Measurements from ENCODE around the gene ALPP. TPM values are rescaled to one million over a fixed set of nuclear protein-coding genes. Genes with fewer than 3 reads are reported as not detected.
A peak's percentile ranks its signal among the peaks of the same experiment; 100 is the strongest.

Gene ALPP
- total and polyA plus RNA-seq, 3 donors from 2014 or later: 0.25 to 0.87 TPM; not detected in 1

GRCh38 chr2:232419245-232420072 lies 40.9 kb downstream of the ALPP start:
- H3K4me3 ChIP-seq: peak overlapping the region; percentile 29 to 45
- intact Hi-C loops (cut with DNase I; ENCODE audit: low total_unique reads): no loop called here
- no peaks in the 10 kb centered on the region for H3K27me3 ChIP-seq
- H3K4me1 ChIP-seq: peaks cover 8% of the 10 kb centered on the region
- H3K36me3 ChIP-seq (ENCODE audit: low read depth, missing control alignments): no peaks in the 10 kb centered on the region
- WGBS, 2 donors: 0 to 3% methylated on average over 7 to 63 of the region's 79 CpGs
- H3K9me3 ChIP-seq: no peaks in the 10 kb centered on the region
- no peak for DNase-seq
- TF ChIP-seq POLR2A (IDR thresholded peaks at IDR 0.05): no peak
- no peak for TF ChIP-seq CTCF (IDR thresholded peaks at IDR 0.05)
- no peak overlapping the region for H3K27ac ChIP-seq

DNA sequence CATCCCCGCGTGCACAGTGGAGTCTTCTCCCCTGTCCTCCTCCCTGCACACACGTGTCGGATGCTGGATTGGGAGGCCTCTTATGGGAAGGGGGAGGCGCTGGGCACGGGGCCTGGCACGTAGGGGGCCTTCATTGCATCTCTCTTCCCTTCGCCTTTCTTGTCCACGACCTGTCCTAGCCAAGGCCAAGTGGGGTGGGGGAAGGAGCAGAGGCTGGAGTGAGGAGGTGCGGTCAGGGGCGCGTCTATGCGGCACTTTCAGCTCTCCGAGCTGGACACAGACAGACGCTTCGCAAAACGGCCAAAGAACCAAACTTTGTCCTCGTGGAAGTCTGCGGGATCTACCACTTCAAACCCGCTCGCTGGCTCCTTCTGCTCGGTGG lies 41.5 kb downstream of the ALPP start:
- Histone ChIP-seq H3K4me3 (peak overlapping the region in 1 of 2 donors; percentile 45), H3K27ac (no peak overlapping the region), H3K4me1 (peaks cover 8% of the 10 kb centered on the region), H3K36me3 (ENCODE audit: low read depth, missing control alignments) (no peaks in the 10 kb centered on the region), H3K27me3 (no peaks in the 10 kb centered on the region), H3K9me3 (no peaks in the 10 kb centered on the region)
- no peak for TF ChIP-seq CTCF (IDR thresholded peaks at IDR 0.05)
- TF ChIP-seq POLR2A (IDR thresholded peaks at IDR 0.05): no peak
- no peak for DNase-seq
- intact Hi-C loops (cut with DNase I; ENCODE audit: low total_unique reads): no loop called here
- 1 to 7% methylated on average over 14 to 19 of the region's 22 CpGs for WGBS, 2 donors

DNA sequence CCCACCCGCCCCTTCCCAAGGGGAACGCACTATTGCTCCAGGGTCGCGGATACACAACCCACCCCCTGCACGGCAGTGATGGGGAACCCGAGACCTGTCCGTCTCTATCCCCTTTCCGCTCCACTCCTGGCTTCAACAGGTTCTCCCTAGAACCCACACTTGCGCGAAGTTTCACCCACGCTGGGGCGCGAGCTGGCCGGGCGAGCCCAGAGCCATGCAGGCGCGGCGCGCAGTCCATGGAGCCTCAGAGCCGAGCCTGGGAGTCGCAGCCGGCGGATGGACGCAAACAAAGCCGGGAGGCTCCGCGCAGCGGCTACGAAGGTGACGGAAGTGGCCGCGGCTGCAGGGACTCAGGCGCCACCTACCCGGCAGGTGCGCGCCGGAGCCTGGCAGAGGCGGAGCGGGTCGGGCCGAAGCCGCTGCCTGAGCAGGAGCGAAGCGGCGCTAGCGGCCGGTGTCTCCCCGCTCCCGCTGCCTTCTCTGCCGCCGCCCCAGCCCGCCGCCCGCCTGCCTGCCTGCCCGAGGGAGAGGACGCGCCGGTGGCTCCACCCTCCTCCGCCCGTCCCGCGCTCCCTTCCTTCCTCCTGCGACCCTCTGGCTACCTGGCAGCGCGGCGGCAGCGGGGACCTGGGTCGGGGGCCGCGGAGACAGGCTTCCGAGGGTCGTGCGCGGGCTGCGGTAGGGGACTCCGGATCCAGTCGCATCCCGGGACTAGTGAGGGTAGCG lies 42.1 kb downstream of the ALPP start:
- Histone ChIP-seq H3K4me1 (peaks cover 8% of the 10 kb centered on the region), H3K9me3 (no peaks in the 10 kb centered on the region), H3K4me3 (peak overlapping the region; percentile 24 to 45), H3K36me3 (ENCODE audit: low read depth, missing control alignments) (no peaks in the 10 kb centered on the region), H3K27me3 (no peaks in the 10 kb centered on the region), H3K27ac (no peak overlapping the region)
- no peak for DNase-seq
- 0 to 2% methylated on average over 26 to 55 of the region's 79 CpGs for WGBS, 2 donors
- TF ChIP-seq POLR2A (IDR thresholded peaks at IDR 0.05) (no peak), CTCF (IDR thresholded peaks at IDR 0.05) (no peak)
- intact Hi-C loops (cut with DNase I; ENCODE audit: low total_unique reads): no loop called here

DNA sequence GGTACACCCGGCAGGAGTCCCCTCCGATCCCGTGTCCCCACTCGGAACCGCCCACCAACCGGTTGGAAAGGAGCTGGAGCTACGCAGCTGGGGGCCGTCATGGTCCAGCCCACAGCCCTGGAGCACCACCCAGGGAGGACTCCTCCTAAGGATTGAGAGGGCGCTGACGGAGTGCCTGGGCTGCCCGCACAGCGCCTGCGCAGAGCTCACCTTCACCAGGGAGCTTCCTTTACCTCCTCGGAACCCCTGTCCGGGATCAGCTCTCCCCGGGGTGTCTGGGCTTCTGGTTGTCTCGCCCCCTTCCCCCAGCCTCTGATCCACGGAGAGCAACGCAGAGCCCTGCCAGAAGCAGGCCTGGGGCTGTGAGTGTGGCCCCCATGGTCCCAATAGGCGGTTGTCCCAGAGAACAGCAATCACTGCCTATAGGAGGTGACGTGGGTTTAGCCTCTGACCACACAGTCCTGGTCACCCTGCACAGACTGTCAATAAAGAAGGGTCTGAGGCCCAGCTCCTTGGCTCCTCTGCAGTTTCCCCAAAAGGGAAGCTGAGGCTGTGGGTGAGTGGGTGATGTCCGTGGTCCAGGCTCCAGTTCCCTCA lies 42.7 kb downstream of the ALPP start:
- no peaks in the 10 kb centered on the region for H3K9me3 ChIP-seq
- H3K4me3 ChIP-seq: peak overlapping the region; percentile 24 to 45
- DNase-seq: no peak
- TF ChIP-seq POLR2A (IDR thresholded peaks at IDR 0.05) (no peak), CTCF (IDR thresholded peaks at IDR 0.05) (no peak)
- intact Hi-C loops (cut with DNase I; ENCODE audit: low total_unique reads): no loop called here
- H3K4me1 ChIP-seq: peaks cover 8% of the 10 kb centered on the region
- H3K27ac ChIP-seq: no peak overlapping the region
- no peaks in the 10 kb centered on the region for H3K36me3 ChIP-seq (ENCODE audit: low read depth, missing control alignments)
- no peaks in the 10 kb centered on the region for H3K27me3 ChIP-seq
- WGBS, 2 donors: 4 to 13% methylated on average over 13 to 22 of the region's 22 CpGs

Measured in testis (tissue), 3 donors.